ENCODE measurements around the gene PDHA2.
A peak's percentile ranks its signal among the peaks of the same experiment; 100 is the strongest.

DNA sequence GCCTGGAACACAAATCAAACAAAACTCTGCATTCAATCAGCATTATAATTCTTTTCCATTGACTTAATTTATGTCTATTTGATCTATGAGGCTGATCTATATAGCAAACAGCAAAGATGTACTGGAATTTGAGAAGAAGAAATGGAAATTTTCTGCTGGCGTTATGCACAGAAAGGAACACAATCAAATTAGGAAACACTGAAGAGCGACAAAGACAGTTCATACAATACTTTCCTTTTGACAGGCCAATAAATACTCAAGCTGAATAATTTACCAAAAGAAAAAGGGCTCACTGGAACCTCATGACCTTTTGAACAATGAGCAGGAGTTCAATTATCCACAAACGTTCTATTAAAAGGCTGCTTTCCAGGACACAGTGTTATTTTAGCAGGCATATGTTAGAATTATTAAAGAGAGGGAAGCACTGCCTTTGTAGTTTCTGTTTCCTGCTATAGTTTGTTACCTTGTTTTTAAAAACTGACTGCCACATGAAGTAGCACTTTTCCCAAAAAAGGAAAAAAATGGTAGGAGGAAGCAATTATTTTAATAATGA is 8.1 kb downstream of the PDHA2 start:
- TF ChIP-seq, protein P1, sequence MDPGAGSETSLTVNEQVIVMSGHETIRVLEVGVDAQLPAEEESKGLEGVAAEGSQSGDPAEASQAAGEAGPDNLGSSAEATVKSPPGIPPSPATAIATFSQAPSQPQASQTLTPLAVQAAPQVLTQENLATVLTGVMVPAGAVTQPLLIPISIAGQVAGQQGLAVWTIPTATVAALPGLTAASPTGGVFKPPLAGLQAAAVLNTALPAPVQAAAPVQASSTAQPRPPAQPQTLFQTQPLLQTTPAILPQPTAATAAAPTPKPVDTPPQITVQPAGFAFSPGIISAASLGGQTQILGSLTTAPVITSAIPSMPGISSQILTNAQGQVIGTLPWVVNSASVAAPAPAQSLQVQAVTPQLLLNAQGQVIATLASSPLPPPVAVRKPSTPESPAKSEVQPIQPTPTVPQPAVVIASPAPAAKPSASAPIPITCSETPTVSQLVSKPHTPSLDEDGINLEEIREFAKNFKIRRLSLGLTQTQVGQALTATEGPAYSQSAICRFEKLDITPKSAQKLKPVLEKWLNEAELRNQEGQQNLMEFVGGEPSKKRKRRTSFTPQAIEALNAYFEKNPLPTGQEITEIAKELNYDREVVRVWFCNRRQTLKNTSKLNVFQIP (CRISPR knock-in tag; IDR thresholded peaks at IDR 0.05; ENCODE audit: borderline replicate concordance, low read depth), result no peak
- TF ChIP-seq ZNF565 (CRISPR knock-in tag; conservative IDR thresholded peaks at IDR 0.05; ENCODE audit: low read depth) (no peak), ISL1 (CRISPR knock-in tag; IDR thresholded peaks at IDR 0.05) (peak; percentile 54; the same call in 1 of the 2 replicates), ZC3H10 (CRISPR knock-in tag; IDR thresholded peaks at IDR 0.05) (0 out of 2 replicates have a peak, but pooled peaks have one; percentile 54)
- TF ChIP-seq, protein P2, sequence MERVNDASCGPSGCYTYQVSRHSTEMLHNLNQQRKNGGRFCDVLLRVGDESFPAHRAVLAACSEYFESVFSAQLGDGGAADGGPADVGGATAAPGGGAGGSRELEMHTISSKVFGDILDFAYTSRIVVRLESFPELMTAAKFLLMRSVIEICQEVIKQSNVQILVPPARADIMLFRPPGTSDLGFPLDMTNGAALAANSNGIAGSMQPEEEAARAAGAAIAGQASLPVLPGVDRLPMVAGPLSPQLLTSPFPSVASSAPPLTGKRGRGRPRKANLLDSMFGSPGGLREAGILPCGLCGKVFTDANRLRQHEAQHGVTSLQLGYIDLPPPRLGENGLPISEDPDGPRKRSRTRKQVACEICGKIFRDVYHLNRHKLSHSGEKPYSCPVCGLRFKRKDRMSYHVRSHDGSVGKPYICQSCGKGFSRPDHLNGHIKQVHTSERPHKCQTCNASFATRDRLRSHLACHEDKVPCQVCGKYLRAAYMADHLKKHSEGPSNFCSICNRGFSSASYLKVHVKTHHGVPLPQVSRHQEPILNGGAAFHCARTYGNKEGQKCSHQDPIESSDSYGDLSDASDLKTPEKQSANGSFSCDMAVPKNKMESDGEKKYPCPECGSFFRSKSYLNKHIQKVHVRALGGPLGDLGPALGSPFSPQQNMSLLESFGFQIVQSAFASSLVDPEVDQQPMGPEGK (CRISPR knock-in tag; IDR thresholded peaks at IDR 0.05; ENCODE audit: borderline replicate concordance), result no peak
- TF ChIP-seq, protein P3, sequence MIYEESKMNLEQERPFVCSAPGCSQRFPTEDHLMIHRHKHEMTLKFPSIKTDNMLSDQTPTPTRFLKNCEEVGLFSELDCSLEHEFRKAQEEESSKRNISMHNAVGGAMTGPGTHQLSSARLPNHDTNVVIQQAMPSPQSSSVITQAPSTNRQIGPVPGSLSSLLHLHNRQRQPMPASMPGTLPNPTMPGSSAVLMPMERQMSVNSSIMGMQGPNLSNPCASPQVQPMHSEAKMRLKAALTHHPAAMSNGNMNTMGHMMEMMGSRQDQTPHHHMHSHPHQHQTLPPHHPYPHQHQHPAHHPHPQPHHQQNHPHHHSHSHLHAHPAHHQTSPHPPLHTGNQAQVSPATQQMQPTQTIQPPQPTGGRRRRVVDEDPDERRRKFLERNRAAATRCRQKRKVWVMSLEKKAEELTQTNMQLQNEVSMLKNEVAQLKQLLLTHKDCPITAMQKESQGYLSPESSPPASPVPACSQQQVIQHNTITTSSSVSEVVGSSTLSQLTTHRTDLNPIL (CRISPR knock-in tag; IDR thresholded peaks at IDR 0.05; ENCODE audit: low read depth), result no peak
